Vagina (tissue), 2 donors: ENCODE results near the gene ACTR1A. TPM values are rescaled to one million over a fixed set of nuclear protein-coding genes. Genes with fewer than 3 reads are reported as not detected.

Source experiments
- DNase-seq, 2 donors: peaks; one replicate each; pipeline ENCODE4 v3.0.0-alpha.2; 2017; ENCODE audit errors: extremely low spot score in 2 of 2
- H3K27ac ChIP-seq: fragments of 200-600 bp; sonication (generic); one replicate; pipeline ENCODE4 v1.5.1; 2019
- H3K27me3 ChIP-seq: fragments of 200-600 bp; sonication (generic); one replicate; pipeline ENCODE4 v1.5.1; 2019
- H3K36me3 ChIP-seq, 2 donors: fragments of 200-600 bp; sonication (generic); one replicate each; pipeline ENCODE4 v1.5.1; 2017 to 2019
- H3K4me1 ChIP-seq: fragments of 200-600 bp; sonication (generic); one replicate; pipeline ENCODE4 v1.5.1; 2019
- H3K4me3 ChIP-seq, 2 donors: fragments of 200-600 bp; sonication (generic); 1 replicate in 1 of 2; 2 replicates in 1 of 2; pipeline ENCODE4 v1.5.1; 2016 to 2019
- H3K9me3 ChIP-seq: fragments of 200-600 bp; sonication (generic); one replicate; pipeline ENCODE4 v1.5.1; 2019
- POLR2A ChIP-seq, 2 donors: fragments of 450-650 bp; IDR thresholded peaks; one replicate each; pipeline ENCODE4 v1.6.1; 2017; ENCODE audit warnings: antibody characterized with exemption in 2 of 2, mild to moderate bottlenecking in 2 of 2, moderate library complexity in 2 of 2
- POLR2AphosphoS5 ChIP-seq, 2 donors: sonication (generic); formaldehyde crosslinking; IDR thresholded peaks; one replicate each; pipeline ENCODE4 v1.9.0; 2017; ENCODE audit warnings: antibody characterized with exemption in 2 of 2, mild to moderate bottlenecking in 2 of 2, low read depth in 1 of 2; ENCODE audit not compliant: insufficient read depth in 1 of 2
- intact Hi-C: fragments of 100-400 bp; cut with DNase I; formaldehyde crosslinking; loops from one replicate; pipeline ENCODE4 v1.15.1; 2023
- total RNA-seq: library from RNA; depleted of rRNA; stranded (reverse); fragments of >200 nt; gene quantifications from one replicate; pipeline ENCODE4 v1.2.3, GENCODE V29; 2016
- TF ChIP-seq, protein P1 (sequence below), 3 experiments: fragments of 450-650 bp in 2 of 3; fragments of 200-600 bp in 1 of 3; sonication (generic) in 1 of 3; IDR thresholded peaks; one replicate each; pipeline ENCODE4 v1.5.1; 2017 to 2019; ENCODE audit warnings: antibody characterized with exemption in 3 of 3, mild to moderate bottlenecking in 2 of 3, moderate library complexity in 2 of 3

Gene ACTR1A
- total RNA-seq, 1 donor from 2014 or later = 74.2 TPM

DNA sequence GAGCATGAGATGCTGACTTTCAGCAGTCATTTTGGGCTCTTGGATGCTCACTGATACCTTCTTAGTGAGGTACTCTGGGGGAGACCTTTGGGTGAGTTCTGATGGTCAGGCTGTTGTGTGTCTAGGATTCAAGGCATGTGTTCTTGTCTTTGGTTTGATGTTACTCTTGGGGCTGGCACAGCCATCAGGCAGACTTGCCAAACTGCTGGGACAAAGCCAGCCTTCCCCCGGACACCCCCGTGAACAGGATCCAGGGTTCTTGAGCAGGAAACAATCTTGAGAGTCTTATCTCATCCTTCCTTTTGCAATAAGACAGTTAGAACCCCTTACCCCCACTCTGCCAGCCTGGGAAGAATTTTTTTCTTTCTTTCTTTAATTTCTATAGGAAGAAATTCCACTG, 43.5 kb upstream of the ACTR1A start:
- H3K27ac ChIP-seq = no peak overlapping the region
- intact Hi-C loops = no loop called here
- no peak overlapping the region for H3K4me3 ChIP-seq
- H3K4me1 ChIP-seq = peaks cover 21% of the 10 kb centered on the region
- TF ChIP-seq POLR2A (IDR thresholded peaks at IDR 0.05) (no peak), POLR2AphosphoS5 (IDR thresholded peaks at IDR 0.05; ENCODE audit: insufficient read depth in 1 of 2, low read depth in 1 of 2) (no peak)
- TF ChIP-seq, protein P1, sequence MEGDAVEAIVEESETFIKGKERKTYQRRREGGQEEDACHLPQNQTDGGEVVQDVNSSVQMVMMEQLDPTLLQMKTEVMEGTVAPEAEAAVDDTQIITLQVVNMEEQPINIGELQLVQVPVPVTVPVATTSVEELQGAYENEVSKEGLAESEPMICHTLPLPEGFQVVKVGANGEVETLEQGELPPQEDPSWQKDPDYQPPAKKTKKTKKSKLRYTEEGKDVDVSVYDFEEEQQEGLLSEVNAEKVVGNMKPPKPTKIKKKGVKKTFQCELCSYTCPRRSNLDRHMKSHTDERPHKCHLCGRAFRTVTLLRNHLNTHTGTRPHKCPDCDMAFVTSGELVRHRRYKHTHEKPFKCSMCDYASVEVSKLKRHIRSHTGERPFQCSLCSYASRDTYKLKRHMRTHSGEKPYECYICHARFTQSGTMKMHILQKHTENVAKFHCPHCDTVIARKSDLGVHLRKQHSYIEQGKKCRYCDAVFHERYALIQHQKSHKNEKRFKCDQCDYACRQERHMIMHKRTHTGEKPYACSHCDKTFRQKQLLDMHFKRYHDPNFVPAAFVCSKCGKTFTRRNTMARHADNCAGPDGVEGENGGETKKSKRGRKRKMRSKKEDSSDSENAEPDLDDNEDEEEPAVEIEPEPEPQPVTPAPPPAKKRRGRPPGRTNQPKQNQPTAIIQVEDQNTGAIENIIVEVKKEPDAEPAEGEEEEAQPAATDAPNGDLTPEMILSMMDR (IDR thresholded peaks at IDR 0.05) = no peak
- peaks cover 0 to 4% of the 10 kb centered on the region in 2 donors for H3K36me3 ChIP-seq
- no peak for DNase-seq
- no peaks in the 10 kb centered on the region for H3K27me3 ChIP-seq
- H3K9me3 ChIP-seq = no peaks in the 10 kb centered on the region

DNA sequence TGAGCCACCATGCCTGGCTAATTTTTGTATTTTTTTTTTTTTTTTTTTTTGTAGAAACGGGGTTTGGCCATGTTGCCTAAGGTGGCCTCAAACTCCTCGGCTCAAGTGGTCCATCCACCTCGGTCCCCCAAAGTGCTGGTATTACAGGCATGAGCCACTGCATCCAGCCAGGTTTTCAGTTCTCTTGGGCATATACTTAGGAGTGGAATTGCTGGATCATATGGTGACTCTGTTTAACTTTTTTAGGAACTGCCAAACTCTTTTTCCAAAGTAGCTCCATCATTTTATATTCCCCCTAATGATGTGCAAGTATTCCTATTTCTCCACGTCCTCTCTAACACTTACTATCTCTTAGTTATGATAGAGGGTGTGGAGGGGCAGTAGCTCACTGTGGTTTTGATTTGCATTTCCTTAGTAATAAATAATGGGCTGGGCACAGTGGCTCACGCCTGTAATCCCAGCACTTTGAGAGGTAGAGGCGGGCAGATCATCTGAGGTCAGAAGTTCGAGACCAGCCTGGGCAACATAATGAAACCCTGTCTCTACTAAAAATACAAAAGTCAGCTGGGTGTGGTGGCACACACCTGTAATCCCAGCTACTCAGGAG, 42.9 kb upstream of the ACTR1A start:
- DNase-seq = no peak
- no peaks in the 10 kb centered on the region for H3K9me3 ChIP-seq
- H3K36me3 ChIP-seq = no peaks in the 10 kb centered on the region
- H3K27me3 ChIP-seq = no peaks in the 10 kb centered on the region
- H3K4me1 ChIP-seq = peaks cover 21% of the 10 kb centered on the region
- no peak for TF ChIP-seq POLR2AphosphoS5 (IDR thresholded peaks at IDR 0.05; ENCODE audit: insufficient read depth in 1 of 2, low read depth in 1 of 2)
- H3K27ac ChIP-seq = no peak overlapping the region
- H3K4me3 ChIP-seq = no peak overlapping the region
- intact Hi-C loops = no loop called here

GRCh38 chr10:102542800-102543418, 40.4 kb upstream of the ACTR1A start:
- TF ChIP-seq, protein P1 (IDR thresholded peaks at IDR 0.05) = no peak
- no peak overlapping the region for H3K4me3 ChIP-seq
- intact Hi-C loops = no loop called here
- no peaks in the 10 kb centered on the region for H3K9me3 ChIP-seq
- no peaks in the 10 kb centered on the region for H3K36me3 ChIP-seq
- H3K27ac ChIP-seq = no peak overlapping the region
- H3K4me1 ChIP-seq = peaks cover 21% of the 10 kb centered on the region
- H3K27me3 ChIP-seq = no peaks in the 10 kb centered on the region
- no peak for DNase-seq

- Histone ChIP-seq H3K9me3 (no peaks in the 10 kb centered on the region), H3K36me3 (no peaks in the 10 kb centered on the region), H3K27ac (no peak overlapping the region), H3K4me3 (no peak overlapping the region), H3K4me1 (no peaks in the 10 kb centered on the region), H3K27me3 (no peaks in the 10 kb centered on the region)
- intact Hi-C loops = no loop called here
- TF ChIP-seq, protein P1 (IDR thresholded peaks at IDR 0.05) = no peak
- TF ChIP-seq POLR2A (IDR thresholded peaks at IDR 0.05) (no peak), POLR2AphosphoS5 (IDR thresholded peaks at IDR 0.05; ENCODE audit: insufficient read depth in 1 of 2, low read depth in 1 of 2) (no peak)
- DNase-seq = no peak
Observed at GRCh38 chr10:102540023-102540422, 37.5 kb upstream of the ACTR1A start.

DNA sequence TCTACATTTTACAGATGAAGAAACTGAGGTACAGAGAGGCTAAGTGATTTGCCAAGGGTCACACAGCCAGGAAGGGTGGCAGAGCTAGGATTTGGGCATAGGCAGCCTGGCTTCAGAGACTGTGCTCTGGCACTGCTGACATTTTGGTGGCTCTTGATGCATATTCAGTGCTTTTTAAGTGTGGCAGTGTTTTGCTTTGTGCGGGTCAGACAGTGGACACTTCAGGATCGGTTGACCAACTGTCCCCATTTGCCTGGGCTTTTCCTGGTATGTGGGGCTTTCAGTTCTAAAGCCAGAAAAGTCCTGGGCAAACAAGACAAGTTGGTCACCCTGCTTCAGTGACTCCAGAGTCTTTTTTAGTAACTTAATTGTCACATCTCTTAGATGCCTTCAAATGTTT, 36.3 kb upstream of the ACTR1A start:
- Histone ChIP-seq H3K4me3 (no peak overlapping the region), H3K27me3 (no peaks in the 10 kb centered on the region), H3K9me3 (no peaks in the 10 kb centered on the region), H3K36me3 (no peaks in the 10 kb centered on the region), H3K4me1 (no peaks in the 10 kb centered on the region), H3K27ac (no peak overlapping the region)
- DNase-seq = no peak
- no peak for TF ChIP-seq POLR2A (IDR thresholded peaks at IDR 0.05)
- TF ChIP-seq POLR2AphosphoS5 (IDR thresholded peaks at IDR 0.05; ENCODE audit: insufficient read depth in 1 of 2, low read depth in 1 of 2) = no peak
- TF ChIP-seq, protein P1 (IDR thresholded peaks at IDR 0.05) = no peak
- intact Hi-C loops = no loop called here
